K562 (cell line): ENCODE results near the gene TSPAN18. TPM values are rescaled to one million over a fixed set of nuclear protein-coding genes. Genes with fewer than 3 reads are reported as not detected.

ENCODE experiments used
- ATAC-seq: fragments of 200-7000 bp; cut with Tn5 transposase; 3 replicates; pipeline ENCODE4 v1.9.1; 2020; ENCODE audit warnings: moderate library complexity
- BruUV-seq: library from RNA; stranded (reverse); fragments of 400-500 nt; replicated peaks from 2 replicates; lab custom pipeline; 2021; lab: Mats Ljungman, UMichigan
- CTCF ChIA-PET: fragments of 300-600 bp; formaldehyde crosslinking; extraction: SDS; loops from one replicate; lab custom pipeline; 2021; ENCODE audit warnings: low intra/inter-chr PET ratio; lab: Yijun Ruan, JAX
- POLR2A ChIA-PET: fragments of 300-600, 350-650 bp; sonication (Branson Sonifier 250); formaldehyde crosslinking; extraction: SDS; loops from one replicate; lab custom pipeline; 2021; ENCODE audit warnings: antibody characterized with exemption, inconsistent platforms; lab: Yijun Ruan, JAX
- DNase-seq, 4 experiments: peaks; one replicate each; pipeline versions ENCODE4 v3.0.0 to v3.0.0-alpha.2; 2011 to 2018; ENCODE audit warnings: low spot score in 3 of 4, mixed read lengths in 3 of 4; ENCODE audit errors: extremely low read depth in 1 of 4
- FAIRE-seq: peaks from 2 replicates; lab custom pipeline; 2011; peaks lifted over from hg19 to GRCh38; lab: Jason Lieb, UNC
- H2AFZ ChIP-seq: 2 replicates; pipeline ENCODE4 v1.6.0; 2011; ENCODE audit warnings: low read depth, low read length, control low read depth, inconsistent platforms
- H3K27ac ChIP-seq: fragments of 200-600 bp; 3 replicates; pipeline ENCODE4 v1.8.0; 2011; ENCODE audit warnings: low read depth, mild to moderate bottlenecking, control low read depth, inconsistent platforms, low read length, moderate library complexity, mixed read lengths; ENCODE audit errors: extremely low read depth
- H3K27me3 ChIP-seq, 2 experiments: fragments of 300-600 bp in 1 of 2; 2 replicates in 1 of 2; 3 replicates in 1 of 2; pipeline versions ENCODE4 v1.6.0 to v1.8.0; 2011; ENCODE audit warnings: inconsistent platforms in 2 of 2, low read length in 2 of 2, mild to moderate bottlenecking in 1 of 2, mixed read lengths in 1 of 2, moderate library complexity in 1 of 2; ENCODE audit not compliant: control insufficient read depth in 2 of 2, insufficient read depth in 2 of 2
- H3K36me3 ChIP-seq: fragments of 300-600 bp; 3 replicates; pipeline ENCODE4 v1.8.0; 2011; ENCODE audit warnings: mild to moderate bottlenecking, low read length, inconsistent platforms; ENCODE audit not compliant: control insufficient read depth, insufficient read depth
- H3K4me1 ChIP-seq, 2 experiments: fragments of 200-600 bp in 1 of 2; replicated peaks in 1 of 2; 2 replicates in 1 of 2; 3 replicates in 1 of 2; pipeline versions ENCODE4 v1.5.1 to v1.8.0; 2011; ENCODE audit warnings: inconsistent platforms in 2 of 2, low read length in 2 of 2, mild to moderate bottlenecking in 1 of 2, mixed read lengths in 1 of 2, moderate library complexity in 1 of 2; ENCODE audit not compliant: control insufficient read depth in 2 of 2, insufficient read depth in 2 of 2
- H3K4me2 ChIP-seq: 2 replicates; pipeline ENCODE4 v1.6.1; 2011; ENCODE audit warnings: low read length, control low read depth, inconsistent platforms, mixed read lengths; ENCODE audit not compliant: insufficient read depth
- H3K4me3 ChIP-seq: fragments of 200-600 bp; sonication (generic), shearing (Covaris generic); 2 replicates; pipeline ENCODE4 v1.5.1; 2016; ENCODE audit warnings: control low read depth, inconsistent platforms
- H3K79me2 ChIP-seq: fragments of 200-600 bp; 3 replicates; pipeline ENCODE4 v1.8.0; 2011; ENCODE audit warnings: low read length, inconsistent platforms; ENCODE audit not compliant: control insufficient read depth, insufficient read depth
- H3K9ac ChIP-seq, 2 experiments: 2 replicates each; pipeline versions ENCODE4 v1.6.0 to v1.6.1; 2011; ENCODE audit warnings: low read depth in 2 of 2, low read length in 2 of 2, control low read depth in 1 of 2, inconsistent platforms in 1 of 2, mild to moderate bottlenecking in 1 of 2, mixed read lengths in 1 of 2; ENCODE audit not compliant: insufficient read depth in 1 of 2
- H3K9me1 ChIP-seq: one replicate; pipeline ENCODE4 v1.6.0; 2011; ENCODE audit warnings: inconsistent platforms, mild to moderate bottlenecking, low read length, moderate library complexity; ENCODE audit not compliant: control insufficient read depth, insufficient read depth
- H3K9me3 ChIP-seq: replicated peaks from 2 replicates; pipeline ENCODE4 v1.5.1; 2011; ENCODE audit warnings: low read depth, low read length, inconsistent platforms; ENCODE audit not compliant: control insufficient read depth, insufficient read depth
- H4K20me1 ChIP-seq: replicated peaks from 2 replicates; pipeline ENCODE4 v1.6.1; 2011; ENCODE audit warnings: low read length, inconsistent platforms, mixed read lengths; ENCODE audit not compliant: control insufficient read depth, insufficient read depth
- CEBPB ChIP-seq: fragments of 450-650 bp; IDR thresholded peaks from 2 replicates; pipeline ENCODE4 v1.6.1; 2016; ENCODE audit warnings: missing genetic modification characterization, missing compliant biosample characterization
- CLOCK ChIP-seq: fragments of 250-450 bp; sonication (Bioruptor Pico); IDR thresholded peaks from 2 replicates; pipeline ENCODE4 v1.4.0; 2020; ENCODE audit warnings: mild to moderate bottlenecking, moderate library complexity, borderline replicate concordance
- MTF1 ChIP-seq: fragments of 250-450 bp; sonication (Bioruptor Pico); IDR thresholded peaks from 2 replicates; pipeline ENCODE4 v1.9.0; 2021; ENCODE audit warnings: moderate library complexity, mild to moderate bottlenecking, inconsistent platforms, borderline replicate concordance
- NFYB ChIP-seq: IDR thresholded peaks from 2 replicates; pipeline ENCODE4 v1.6.1; 2011; ENCODE audit warnings: mild to moderate bottlenecking, moderate library complexity; ENCODE audit not compliant: insufficient read length; ENCODE audit errors: extremely low read depth
- ZNF512 ChIP-seq: IDR thresholded peaks from 2 replicates; pipeline ENCODE4 v1.6.1; 2016; ENCODE audit warnings: missing genetic modification characterization, missing compliant biosample characterization
- ZNF699 ChIP-seq: fragments of 250-450 bp; sonication (Bioruptor Pico); IDR thresholded peaks from 2 replicates; pipeline ENCODE4 v1.8.0; 2021; ENCODE audit warnings: mild to moderate bottlenecking, moderate library complexity; ENCODE audit not compliant: insufficient replicate concordance
- WGBS: fragments of 100-300 bp; shearing (Covaris generic); methylation state at CpG from one replicate; pipeline ENCODE4 v1.1.6; 2016; ENCODE audit warnings: low coverage, mixed read lengths; ENCODE audit not compliant: insufficient coverage; ENCODE audit errors: missing lambda C conversion rate; 5-methylcytosine and 5-hydroxymethylcytosine counted together
- in situ Hi-C: fragments of 300-500 bp; cut with MboI; formaldehyde crosslinking; loops from 4 replicates; pipeline ENCODE4 v1.15.0; 2018; ENCODE audit warnings: inconsistent platforms, mixed read lengths
- intact Hi-C: fragments of 100-400 bp; cut with micrococcal nuclease; formaldehyde crosslinking; loops from 2 replicates; pipeline ENCODE4 v1.14.2; 2022
- polyA plus RNA-seq, 8 experiments: library from polyadenylated mRNA; depleted of rRNA in 4 of 8; stranded (reverse) in 5 of 8; unstranded in 3 of 8; fragments of >200 nt; fragmentation: Nextera tagmentation in 2 of 8; fragmentation: Illumina TruSeq in 1 of 8; extraction: Ambion mirVana in 2 of 8; extraction: Trizol in 1 of 8; gene quantifications; 2 replicates each; pipeline versions ENCODE4 v1.2.1 to v1.2.3, GENCODE V29; 2011 to 2014; ENCODE audit warnings: inconsistent platforms in 1 of 8, missing spikeins in 1 of 8
- total RNA-seq, 7 experiments: library from RNA; depleted of rRNA in 6 of 7; stranded (reverse); fragments of >200 nt in 6 of 7; fragmentation: Illumina TruSeq in 2 of 7; extraction: Trizol in 2 of 7; gene quantifications; 2 replicates each; pipeline versions ENCODE4 v1.2.1 to v1.2.3, GENCODE V29; 2011 to 2021; ENCODE audit warnings: low replicate concordance in 1 of 7

The TSPAN18 gene
- total and polyA plus RNA-seq, 9 of the 15 experiments (the other 6 are each of a cell fraction or from before 2014, with no cell fraction given): 0.17 to 0.35 (median 0.22) TPM; not detected in 4

DNA sequence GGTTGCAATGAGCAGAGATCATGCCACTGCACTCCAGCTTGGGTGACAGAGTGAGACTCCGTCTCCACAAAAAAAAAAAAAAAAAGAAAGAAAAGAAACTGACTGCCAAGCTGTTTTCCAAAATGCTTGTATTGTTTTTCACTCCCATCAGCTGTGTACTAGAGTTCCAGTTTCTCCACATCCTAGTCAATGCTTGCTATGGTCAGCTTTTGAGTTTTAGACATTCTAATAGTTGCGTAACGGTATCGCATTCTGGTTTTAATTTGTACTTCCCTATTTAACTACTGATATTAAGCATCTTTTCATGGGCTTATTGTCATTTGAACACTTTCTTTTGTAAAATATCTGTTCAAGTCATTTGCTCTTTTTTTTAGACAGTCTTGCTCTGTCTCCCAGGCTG is 55.7 kb downstream of the TSPAN18 start:
- no peaks in the 10 kb centered on the region for H3K27me3 ChIP-seq
- H3K27ac ChIP-seq: no peak overlapping the region
- CTCF ChIA-PET: no interaction called here
- H3K9me1 ChIP-seq: no peaks in the 10 kb centered on the region
- ATAC-seq (no peak), DNase-seq (no peak), FAIRE-seq (no peak)
- no peak for TF ChIP-seq NFYB
- no peak for TF ChIP-seq CLOCK (CRISPR knock-in tag)
- peak; percentile 51; the same call in 1 of the 2 replicates for TF ChIP-seq ZNF512
- no peak for TF ChIP-seq ZNF699 (CRISPR knock-in tag)
- no peak for TF ChIP-seq MTF1 (CRISPR knock-in tag)
- peak; percentile 68 for TF ChIP-seq CEBPB (tag)
- in situ Hi-C loops (no loop called here), intact Hi-C loops (loop anchor here (10.0 kb wide), 1 partner anchor 218 kb away; the partner anchor contains the start of gene CD82)
- H3K4me3 ChIP-seq: no peak overlapping the region
- no peak overlapping the region for H3K4me2 ChIP-seq
- BruUV-seq: no TSS peak
- no peaks in the 10 kb centered on the region for H3K36me3 ChIP-seq
- POLR2A ChIA-PET: interaction anchor here (1.3 kb wide), 1 partner anchor 11 kb away, joined by 3 read pairs; no protein-coding TSS in a partner anchor
- H4K20me1 ChIP-seq: no peaks in the 10 kb centered on the region
- no peaks in the 10 kb centered on the region; the same call in 1 of the 2 replicates for H3K9me3 ChIP-seq
- WGBS: 100% methylated on average over 3 of the region's 4 CpGs
- peaks cover 8 to 30% of the 10 kb centered on the region in 2 experiments; a peak in 3 of 5 replicates for H3K4me1 ChIP-seq
- no peak overlapping the region for H2AFZ ChIP-seq
- no peaks in the 10 kb centered on the region for H3K79me2 ChIP-seq
- no peak overlapping the region for H3K9ac ChIP-seq
